Measurements from ENCODE around the gene P3H4.

P3H4 gene

GRCh38 chr17:41775394-41776226 is 36.1 kb downstream of the P3H4 start:
- Histone ChIP-seq H2AFZ (ENCODE audit: low read length, unreplicated experiment) (no peak overlapping the region), H3K4me3 (ENCODE audit: low read depth, low read length) (no peak overlapping the region), H3K27me3 (ENCODE audit: insufficient read depth, low read length) (no peaks in the 10 kb centered on the region), H3K36me3 (ENCODE audit: insufficient read depth, low read length) (no peaks in the 10 kb centered on the region), H3K79me2 (ENCODE audit: control insufficient read depth, insufficient read depth, low read length, unreplicated experiment) (no peaks in the 10 kb centered on the region), H3K4me1 (ENCODE audit: control insufficient read depth, insufficient read depth, low read length, unreplicated experiment) (peaks cover 14% of the 10 kb centered on the region), H3K27ac (ENCODE audit: low read depth, low read length) (no peak overlapping the region)

GRCh38 chr17:41773731-41774193 is 38.0 kb downstream of the P3H4 start:
- Histone ChIP-seq H2AFZ (ENCODE audit: low read length, unreplicated experiment) (no peak overlapping the region), H3K36me3 (ENCODE audit: insufficient read depth, low read length) (no peaks in the 10 kb centered on the region), H3K27ac (ENCODE audit: low read depth, low read length) (no peak overlapping the region), H3K4me3 (ENCODE audit: low read depth, low read length) (no peak overlapping the region), H3K79me2 (ENCODE audit: control insufficient read depth, insufficient read depth, low read length, unreplicated experiment) (no peaks in the 10 kb centered on the region), H3K4me1 (ENCODE audit: control insufficient read depth, insufficient read depth, low read length, unreplicated experiment) (peaks cover 14% of the 10 kb centered on the region), H3K27me3 (ENCODE audit: insufficient read depth, low read length) (no peaks in the 10 kb centered on the region)

- no peak overlapping the region for H2AFZ ChIP-seq (ENCODE audit: low read length, unreplicated experiment)
- no peak overlapping the region for H3K27ac ChIP-seq (ENCODE audit: low read depth, low read length)
- H3K4me1 ChIP-seq (ENCODE audit: control insufficient read depth, insufficient read depth, low read length, unreplicated experiment): peaks cover 14% of the 10 kb centered on the region
- H3K27me3 ChIP-seq (ENCODE audit: insufficient read depth, low read length): no peaks in the 10 kb centered on the region
- no peaks in the 10 kb centered on the region for H3K36me3 ChIP-seq (ENCODE audit: insufficient read depth, low read length)
- no peaks in the 10 kb centered on the region for H3K79me2 ChIP-seq (ENCODE audit: control insufficient read depth, insufficient read depth, low read length, unreplicated experiment)
- H3K4me3 ChIP-seq (ENCODE audit: low read depth, low read length): no peak overlapping the region
Observed at GRCh38 chr17:41773190-41773588, 38.6 kb downstream of the P3H4 start.

DNA sequence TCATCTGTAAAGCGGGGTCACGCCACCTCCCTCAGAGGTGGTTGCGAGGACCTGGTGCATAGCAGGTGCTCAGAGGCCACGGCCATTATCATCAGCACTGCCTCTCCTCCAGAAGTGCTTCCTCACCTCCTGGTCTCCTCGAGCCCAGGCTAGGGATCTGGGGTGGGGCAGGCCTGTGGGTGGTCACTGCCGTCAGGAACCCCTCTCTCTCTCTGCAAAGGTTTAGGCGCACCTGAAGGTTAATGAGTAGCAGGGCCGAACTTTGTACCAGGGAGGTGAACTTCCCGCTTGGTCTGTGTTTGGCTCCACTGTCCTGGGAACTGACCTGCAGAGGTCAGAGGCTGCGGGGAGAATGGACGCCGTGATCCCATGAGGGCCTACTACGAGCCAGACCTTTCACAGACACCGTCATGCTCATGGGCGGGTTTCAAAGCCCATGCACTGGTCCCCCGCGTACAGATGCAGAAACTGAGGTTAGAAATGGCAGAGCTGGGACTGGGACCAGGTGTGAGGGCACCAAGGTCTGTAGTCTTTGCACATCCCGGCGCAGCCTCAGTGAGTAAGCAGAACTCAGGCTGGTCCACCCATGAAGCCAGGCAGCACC is 39.1 kb downstream of the P3H4 start:
- H2AFZ ChIP-seq (ENCODE audit: low read length, unreplicated experiment): no peak overlapping the region
- H3K27ac ChIP-seq (ENCODE audit: low read depth, low read length): no peak overlapping the region
- H3K4me3 ChIP-seq (ENCODE audit: low read depth, low read length): no peak overlapping the region
- H3K4me1 ChIP-seq (ENCODE audit: control insufficient read depth, insufficient read depth, low read length, unreplicated experiment): peaks cover 9% of the 10 kb centered on the region
- H3K79me2 ChIP-seq (ENCODE audit: control insufficient read depth, insufficient read depth, low read length, unreplicated experiment): no peaks in the 10 kb centered on the region
- no peaks in the 10 kb centered on the region for H3K36me3 ChIP-seq (ENCODE audit: insufficient read depth, low read length)
- H3K27me3 ChIP-seq (ENCODE audit: insufficient read depth, low read length): no peaks in the 10 kb centered on the region

GRCh38 chr17:41772218-41772585 is 39.5 kb downstream of the P3H4 start:
- no peaks in the 10 kb centered on the region for H3K27me3 ChIP-seq (ENCODE audit: insufficient read depth, low read length)
- peaks cover 4% of the 10 kb centered on the region for H3K4me1 ChIP-seq (ENCODE audit: control insufficient read depth, insufficient read depth, low read length, unreplicated experiment)
- no peak overlapping the region for H3K27ac ChIP-seq (ENCODE audit: low read depth, low read length)
- H3K79me2 ChIP-seq (ENCODE audit: control insufficient read depth, insufficient read depth, low read length, unreplicated experiment): no peaks in the 10 kb centered on the region
- no peaks in the 10 kb centered on the region for H3K36me3 ChIP-seq (ENCODE audit: insufficient read depth, low read length)
- H3K4me3 ChIP-seq (ENCODE audit: low read depth, low read length): no peak overlapping the region
- no peak overlapping the region for H2AFZ ChIP-seq (ENCODE audit: low read length, unreplicated experiment)

GRCh38 chr17:41771389-41772206 is 40.2 kb downstream of the P3H4 start:
- H3K79me2 ChIP-seq (ENCODE audit: control insufficient read depth, insufficient read depth, low read length, unreplicated experiment): no peaks in the 10 kb centered on the region
- no peaks in the 10 kb centered on the region for H3K36me3 ChIP-seq (ENCODE audit: insufficient read depth, low read length)
- H2AFZ ChIP-seq (ENCODE audit: low read length, unreplicated experiment): no peak overlapping the region
- no peaks in the 10 kb centered on the region for H3K4me1 ChIP-seq (ENCODE audit: control insufficient read depth, insufficient read depth, low read length, unreplicated experiment)
- no peak overlapping the region for H3K4me3 ChIP-seq (ENCODE audit: low read depth, low read length)
- H3K27me3 ChIP-seq (ENCODE audit: insufficient read depth, low read length): no peaks in the 10 kb centered on the region
- H3K27ac ChIP-seq (ENCODE audit: low read depth, low read length): no peak overlapping the region

GRCh38 chr17:41769985-41770384 is 41.8 kb downstream of the P3H4 start:
- Histone ChIP-seq H3K4me3 (ENCODE audit: low read depth, low read length) (no peak overlapping the region), H3K4me1 (ENCODE audit: control insufficient read depth, insufficient read depth, low read length, unreplicated experiment) (no peaks in the 10 kb centered on the region), H3K79me2 (ENCODE audit: control insufficient read depth, insufficient read depth, low read length, unreplicated experiment) (no peaks in the 10 kb centered on the region), H3K36me3 (ENCODE audit: insufficient read depth, low read length) (no peaks in the 10 kb centered on the region), H3K27ac (ENCODE audit: low read depth, low read length) (no peak overlapping the region), H2AFZ (ENCODE audit: low read length, unreplicated experiment) (no peak overlapping the region), H3K27me3 (ENCODE audit: insufficient read depth, low read length) (no peaks in the 10 kb centered on the region)

DNA sequence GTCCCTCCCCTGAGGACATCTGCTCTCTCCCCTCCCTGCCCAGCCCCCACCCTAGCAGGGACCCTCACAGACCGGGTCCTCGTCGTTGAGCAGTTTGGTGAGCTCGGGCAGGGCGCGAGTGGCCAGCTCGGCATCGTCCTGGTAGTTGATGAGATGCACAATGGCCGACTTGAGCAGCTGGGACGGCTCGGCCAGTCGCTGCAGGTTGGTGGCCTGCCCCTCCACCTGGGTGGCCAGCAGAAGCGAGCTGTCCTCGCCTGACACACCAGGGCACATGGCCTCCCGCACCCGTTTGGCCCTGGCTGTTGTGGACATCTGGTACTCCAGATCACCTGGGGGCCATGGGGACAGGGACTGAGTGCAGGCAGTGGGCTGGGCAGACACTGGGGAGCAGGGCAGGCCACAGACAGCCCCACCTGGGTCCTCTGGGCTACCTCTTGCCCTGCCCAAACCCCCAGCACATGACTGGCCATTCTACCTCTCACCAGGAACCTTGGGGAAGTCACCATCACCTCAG is 42.3 kb downstream of the P3H4 start:
- Histone ChIP-seq H3K36me3 (ENCODE audit: insufficient read depth, low read length) (no peaks in the 10 kb centered on the region), H3K79me2 (ENCODE audit: control insufficient read depth, insufficient read depth, low read length, unreplicated experiment) (no peaks in the 10 kb centered on the region), H3K27me3 (ENCODE audit: insufficient read depth, low read length) (no peaks in the 10 kb centered on the region), H3K4me3 (ENCODE audit: low read depth, low read length) (no peak overlapping the region), H3K27ac (ENCODE audit: low read depth, low read length) (no peak overlapping the region), H2AFZ (ENCODE audit: low read length, unreplicated experiment) (no peak overlapping the region), H3K4me1 (ENCODE audit: control insufficient read depth, insufficient read depth, low read length, unreplicated experiment) (no peaks in the 10 kb centered on the region)

- H3K79me2 ChIP-seq (ENCODE audit: control insufficient read depth, insufficient read depth, low read length, unreplicated experiment): no peaks in the 10 kb centered on the region
- no peak overlapping the region for H3K4me3 ChIP-seq (ENCODE audit: low read depth, low read length)
- H3K27ac ChIP-seq (ENCODE audit: low read depth, low read length): no peak overlapping the region
- H3K36me3 ChIP-seq (ENCODE audit: insufficient read depth, low read length): no peaks in the 10 kb centered on the region
- no peaks in the 10 kb centered on the region for H3K4me1 ChIP-seq (ENCODE audit: control insufficient read depth, insufficient read depth, low read length, unreplicated experiment)
- H2AFZ ChIP-seq (ENCODE audit: low read length, unreplicated experiment): no peak overlapping the region
- no peaks in the 10 kb centered on the region for H3K27me3 ChIP-seq (ENCODE audit: insufficient read depth, low read length)
Observed at GRCh38 chr17:41768682-41769288, 43.0 kb downstream of the P3H4 start.

DNA sequence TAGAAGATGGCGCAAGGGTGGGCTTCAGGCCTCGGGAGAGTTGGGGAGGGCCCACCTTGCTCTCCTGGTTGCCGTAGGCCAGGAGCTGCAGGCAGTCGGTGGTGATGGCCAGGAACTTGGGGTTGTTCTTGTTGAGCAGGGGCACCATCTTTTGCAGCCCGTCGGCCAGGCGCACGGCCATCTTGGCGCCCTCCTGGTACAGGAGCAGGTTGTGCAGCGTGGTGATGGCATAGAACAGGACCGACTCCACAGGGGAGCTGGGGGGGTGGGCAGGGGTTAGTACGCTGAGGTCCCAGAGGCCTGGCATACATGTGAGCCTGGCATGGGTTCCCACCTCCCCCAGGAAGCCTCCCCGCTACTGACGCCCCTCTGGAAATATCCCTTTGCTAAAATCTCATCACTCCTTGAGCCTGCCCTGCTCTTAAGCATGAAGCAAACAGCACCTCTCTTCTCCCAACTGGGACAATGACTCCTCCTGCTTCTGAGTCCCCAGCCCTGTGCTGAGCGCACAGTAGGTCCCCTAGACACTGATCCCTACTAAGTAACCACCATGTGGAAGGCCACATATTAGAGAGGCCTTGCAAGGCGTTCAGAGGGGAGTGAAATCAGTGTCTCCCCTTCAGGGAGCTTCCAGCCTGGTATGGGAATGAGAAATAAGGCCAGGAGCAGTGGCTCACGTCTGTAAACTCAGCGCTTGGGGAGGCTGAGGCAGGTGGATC is 44.3 kb downstream of the P3H4 start:
- Histone ChIP-seq H3K27ac (ENCODE audit: low read depth, low read length) (no peak overlapping the region), H2AFZ (ENCODE audit: low read length, unreplicated experiment) (no peak overlapping the region), H3K4me3 (ENCODE audit: low read depth, low read length) (no peak overlapping the region), H3K36me3 (ENCODE audit: insufficient read depth, low read length) (no peaks in the 10 kb centered on the region), H3K27me3 (ENCODE audit: insufficient read depth, low read length) (no peaks in the 10 kb centered on the region), H3K79me2 (ENCODE audit: control insufficient read depth, insufficient read depth, low read length, unreplicated experiment) (no peaks in the 10 kb centered on the region), H3K4me1 (ENCODE audit: control insufficient read depth, insufficient read depth, low read length, unreplicated experiment) (no peaks in the 10 kb centered on the region)
